Tibial artery (tissue), 4 donors: Measurements from ENCODE around the gene LLGL1.

Experiments
- DNase-seq, 2 donors: peaks; one replicate each; pipeline ENCODE4 v3.0.0-alpha.2; 2019
- H3K27ac ChIP-seq, 2 donors: fragments of 200-600 bp; sonication (generic) in 1 of 2; 1 replicate in 1 of 2; 2 replicates in 1 of 2; pipeline ENCODE4 v1.5.1; 2018 to 2019; ENCODE audit warnings: mild to moderate bottlenecking in 1 of 2
- H3K27me3 ChIP-seq, 2 donors: fragments of 200-600 bp; sonication (generic) in 1 of 2; one replicate each; pipeline versions ENCODE4 v1.5.1 to v1.6.0; 2016 to 2019
- H3K36me3 ChIP-seq, 3 donors: fragments of 200-600 bp; sonication (generic) in 2 of 3; one replicate each; pipeline ENCODE4 v1.5.1; 2016 to 2019; ENCODE audit warnings: mild to moderate bottlenecking in 2 of 3
- H3K4me1 ChIP-seq, 4 donors: fragments of 200-600 bp; sonication (generic) in 2 of 4; 1 replicate in 3 of 4; 2 replicates in 1 of 4; pipeline ENCODE4 v1.5.1; 2016 to 2019
- H3K4me3 ChIP-seq, 2 donors: fragments of 200-600 bp; sonication (generic) in 1 of 2; 1 replicate in 1 of 2; 2 replicates in 1 of 2; pipeline ENCODE4 v1.5.1; 2018 to 2019; ENCODE audit warnings: mild to moderate bottlenecking in 2 of 2
- H3K9me3 ChIP-seq, 3 donors: fragments of 200-600 bp; sonication (generic) in 1 of 3; one replicate each; pipeline ENCODE4 v1.5.1; 2016 to 2019
- CTCF ChIP-seq, 2 experiments: fragments of 200-600 bp in 1 of 2; fragments of 450-650 bp in 1 of 2; IDR thresholded peaks; one replicate each; pipeline ENCODE4 v1.5.1; 2017 to 2019; ENCODE audit warnings: antibody characterized with exemption in 2 of 2, mild to moderate bottlenecking in 1 of 2, moderate library complexity in 1 of 2
- intact Hi-C: fragments of 100-400 bp; cut with DNase I; formaldehyde crosslinking; loops from one replicate; pipeline ENCODE4 v1.15.0; 2023; ENCODE audit warnings: low total_unique reads

The LLGL1 gene

GRCh38 chr17:18253947-18254821 lies 28.7 kb downstream of the LLGL1 start:
- Histone ChIP-seq H3K4me3 (no peak overlapping the region), H3K4me1 (peaks cover 0 to 32% (median 20%) of the 10 kb centered on the region in 4 donors), H3K9me3 (no peaks in the 10 kb centered on the region), H3K27me3 (no peaks in the 10 kb centered on the region), H3K36me3 (peaks cover 61 to 78% (median 74%) of the 10 kb centered on the region in 3 donors), H3K27ac (no peak overlapping the region)
- intact Hi-C loops: no loop called here
- TF ChIP-seq CTCF (IDR thresholded peaks at IDR 0.05): no peak
- no peak for DNase-seq

GRCh38 chr17:18254888-18255649 lies 29.6 kb downstream of the LLGL1 start:
- intact Hi-C loops: no loop called here
- peaks cover 57 to 69% (median 66%) of the 10 kb centered on the region in 3 donors for H3K36me3 ChIP-seq
- no peaks in the 10 kb centered on the region for H3K27me3 ChIP-seq
- DNase-seq: no peak
- no peak overlapping the region for H3K27ac ChIP-seq
- H3K4me3 ChIP-seq: no peak overlapping the region
- no peaks in the 10 kb centered on the region for H3K9me3 ChIP-seq
- TF ChIP-seq CTCF (IDR thresholded peaks at IDR 0.05): no peak
- peaks cover 0 to 41% (median 26%) of the 10 kb centered on the region in 4 donors for H3K4me1 ChIP-seq

GRCh38 chr17:18256351-18256750 lies 30.9 kb downstream of the LLGL1 start:
- Histone ChIP-seq H3K27ac (peak overlapping the region in 1 of 2 donors; percentile 98), H3K9me3 (no peaks in the 10 kb centered on the region), H3K4me1 (peaks cover 0 to 48% (median 29%) of the 10 kb centered on the region in 4 donors), H3K4me3 (peak overlapping the region in 1 of 2 donors; percentile 93), H3K36me3 (peaks cover 45 to 56% (median 54%) of the 10 kb centered on the region in 3 donors), H3K27me3 (no peaks in the 10 kb centered on the region)
- no peak for TF ChIP-seq CTCF (IDR thresholded peaks at IDR 0.05)
- DNase-seq: no peak
- intact Hi-C loops: no loop called here

GRCh38 chr17:18256776-18257175 lies 31.3 kb downstream of the LLGL1 start:
- no peak for DNase-seq
- Histone ChIP-seq H3K27me3 (no peaks in the 10 kb centered on the region), H3K4me3 (peak overlapping the region; percentile 89 to 93), H3K27ac (peak overlapping the region; percentile 98 to 99), H3K4me1 (peaks cover 0 to 52% (median 33%) of the 10 kb centered on the region in 4 donors), H3K36me3 (peaks cover 40 to 52% (median 49%) of the 10 kb centered on the region in 3 donors), H3K9me3 (no peaks in the 10 kb centered on the region)
- intact Hi-C loops: no loop called here
- TF ChIP-seq CTCF (IDR thresholded peaks at IDR 0.05): no peak

GRCh38 chr17:18257268-18257981 lies 32.0 kb downstream of the LLGL1 start:
- intact Hi-C loops: no loop called here
- peak overlapping the region; percentile 89 to 93 for H3K4me3 ChIP-seq
- H3K27me3 ChIP-seq: no peaks in the 10 kb centered on the region
- peaks cover 34 to 45% (median 43%) of the 10 kb centered on the region in 3 donors for H3K36me3 ChIP-seq
- DNase-seq: peak; percentile 71 to 80
- H3K4me1 ChIP-seq: peaks cover 0 to 59% (median 40%) of the 10 kb centered on the region in 4 donors
- TF ChIP-seq CTCF (IDR thresholded peaks at IDR 0.05): no peak
- H3K27ac ChIP-seq: peak overlapping the region; percentile 98 to 99
- no peaks in the 10 kb centered on the region for H3K9me3 ChIP-seq
